Stimulated activated CD4-positive, alpha-beta T cell treated with anti-CD3 and anti-CD28 coated beads, Interleukin-15, amount 100 ng/mL, for 48 hours (primary cell): ENCODE data around the gene MACROD2.
"Not testable (repeated sequence)": the region's sequence is repeated elsewhere in the genome, so short reads cannot be mapped to it uniquely, and the experiment has no call there.

ENCODE experiments used
- DNase-seq, 2 donors: peaks; one replicate each; pipeline ENCODE4 v3.0.0-alpha.2; 2020; ENCODE audit warnings: low read depth in 2 of 2

The MACROD2 gene

GRCh38 chr20:14951707-14952418 lies 956.5 kb downstream of the MACROD2 start:
- DNase-seq, result no peak

GRCh38 chr20:14953736-14954135 lies 958.4 kb downstream of the MACROD2 start:
- DNase-seq, result no peak

GRCh38 chr20:14955399-14955798 lies 960.1 kb downstream of the MACROD2 start:
- DNase-seq, result no peak

- DNase-seq, result no peak
These were observed 960.7 kb downstream of the MACROD2 start for GRCh38 chr20:14956026-14956425.

GRCh38 chr20:14956538-14956937 lies 961.2 kb downstream of the MACROD2 start:
- DNase-seq, result no peak

- DNase-seq, result no peak
These were observed 962.1 kb downstream of the MACROD2 start for GRCh38 chr20:14957402-14957801.

GRCh38 chr20:14958626-14959025 lies 963.3 kb downstream of the MACROD2 start:
- no peak for DNase-seq

- no peak for DNase-seq
These were observed 964.5 kb downstream of the MACROD2 start for GRCh38 chr20:14959506-14960475.

GRCh38 chr20:14960831-14961230 lies 965.5 kb downstream of the MACROD2 start:
- DNase-seq, result no peak

- no peak for DNase-seq
These were observed 967.9 kb downstream of the MACROD2 start for GRCh38 chr20:14963262-14963663.

GRCh38 chr20:14966203-14966602 lies 970.9 kb downstream of the MACROD2 start:
- no peak for DNase-seq

- no peak for DNase-seq
These were observed 971.5 kb downstream of the MACROD2 start for GRCh38 chr20:14966808-14967207.

GRCh38 chr20:14972256-14972655 lies 976.9 kb downstream of the MACROD2 start:
- DNase-seq, result no peak

GRCh38 chr20:14972690-14973089 lies 977.4 kb downstream of the MACROD2 start:
- DNase-seq, result no peak

GRCh38 chr20:14979453-14979986 lies 984.2 kb downstream of the MACROD2 start:
- DNase-seq, result no peak

GRCh38 chr20:14981486-14981885 lies 986.2 kb downstream of the MACROD2 start:
- not testable (repeated sequence) for DNase-seq

- not testable (repeated sequence) for DNase-seq
These were observed 987.0 kb downstream of the MACROD2 start for GRCh38 chr20:14982324-14982723.

- no peak for DNase-seq
These were observed 989.0 kb downstream of the MACROD2 start for GRCh38 chr20:14984305-14984704.

- no peak for DNase-seq
These were observed 989.7 kb downstream of the MACROD2 start for GRCh38 chr20:14984768-14985622.

- no peak for DNase-seq
These were observed 990.8 kb downstream of the MACROD2 start for GRCh38 chr20:14986026-14986655.

GRCh38 chr20:14986656-14987055 lies 991.3 kb downstream of the MACROD2 start:
- no peak for DNase-seq
